NCI-H128 (cell line): ENCODE measurements around the gene CYS1.

Source experiments
- DNase-seq: peaks from one replicate; lab custom pipeline; 2025; ENCODE audit not compliant: unreplicated experiment; lab: John Stamatoyannopoulos, UW

CYS1 gene

GRCh38 chr2:10073706-10074105 lies 6.5 kb downstream of the CYS1 start:
- DNase-seq, result no peak

- DNase-seq, result peak; percentile 84
Observed at GRCh38 chr2:10072656-10073480, 7.3 kb downstream of the CYS1 start.

- DNase-seq, result no peak
Observed at GRCh38 chr2:10071595-10071994, 8.6 kb downstream of the CYS1 start.

- no peak for DNase-seq
Observed at GRCh38 chr2:10071176-10071575, 9.0 kb downstream of the CYS1 start.

GRCh38 chr2:10067881-10068280 lies 12.3 kb downstream of the CYS1 start:
- no peak for DNase-seq

GRCh38 chr2:10067330-10067729 lies 12.9 kb downstream of the CYS1 start:
- DNase-seq, result no peak

GRCh38 chr2:10065773-10066055 lies 14.5 kb downstream of the CYS1 start:
- DNase-seq, result no peak

GRCh38 chr2:10064932-10065772 lies 15.1 kb downstream of the CYS1 start:
- no peak for DNase-seq

GRCh38 chr2:10063566-10063965 lies 16.6 kb downstream of the CYS1 start:
- no peak for DNase-seq

- no peak for DNase-seq
Observed at GRCh38 chr2:10062931-10063365, 17.3 kb downstream of the CYS1 start.

- DNase-seq, result no peak
Observed at GRCh38 chr2:10061221-10061925, 18.8 kb downstream of the CYS1 start.

- no peak for DNase-seq
Observed at GRCh38 chr2:10059552-10060335, 20.5 kb downstream of the CYS1 start.

- no peak for DNase-seq
Observed at GRCh38 chr2:10059016-10059351, 21.2 kb downstream of the CYS1 start.

- no peak for DNase-seq
Observed at GRCh38 chr2:10058251-10059015, 21.8 kb downstream of the CYS1 start.

- DNase-seq, result no peak
Observed at GRCh38 chr2:10057231-10058107, 22.7 kb downstream of the CYS1 start.

- DNase-seq, result no peak
Observed at GRCh38 chr2:10056439-10056838, 23.8 kb downstream of the CYS1 start.

- DNase-seq, result no peak
Observed at GRCh38 chr2:10054976-10055375, 25.2 kb downstream of the CYS1 start.

GRCh38 chr2:10054424-10054823 lies 25.8 kb downstream of the CYS1 start:
- no peak for DNase-seq

GRCh38 chr2:10053351-10053750 lies 26.9 kb downstream of the CYS1 start:
- DNase-seq, result no peak
